ENCODE data around the gene TROAP. TPM values are rescaled to one million over a fixed set of nuclear protein-coding genes. Genes with fewer than 3 reads are reported as not detected.

TROAP gene
- total and polyA plus RNA-seq, 9 of the 15 experiments (the other 6 are each of a cell fraction or from before 2014, with no cell fraction given), result 46.4 to 171 (median 59.8) TPM

GRCh38 chr12:49365542-49365941 is 42.5 kb downstream of the TROAP start (continued):
- TF ChIP-seq THRA (IDR thresholded peaks at IDR 0.05) (no peak), SMARCE1 (IDR thresholded peaks at IDR 0.05) (peak; percentile 78; the same call in 1 of the 2 replicates), COPS2 (conservative IDR thresholded peaks at IDR 0.05) (no peak), SNAPC5 (CRISPR knock-in tag; IDR thresholded peaks at IDR 0.05) (no peak), GTF2F1 (IDR thresholded peaks at IDR 0.05; ENCODE audit: low read depth, low read length) (no peak), SRF (CRISPR knock-in tag; IDR thresholded peaks at IDR 0.05) (no peak), PHF21A (IDR thresholded peaks at IDR 0.05; ENCODE audit: borderline replicate concordance, low read depth) (no peak), CBFA2T2 (conservative IDR thresholded peaks at IDR 0.05) (peak; percentile 34), ZNF512 (tag; IDR thresholded peaks at IDR 0.05) (no peak), POLR2G (IDR thresholded peaks at IDR 0.05; ENCODE audit: low read depth, low read length) (no peak), GATAD2A (IDR thresholded peaks at IDR 0.05) (no peak), XRCC5 (IDR thresholded peaks at IDR 0.05; ENCODE audit: low read depth, low read length) (no peak), PBX2 (CRISPR knock-in tag; IDR thresholded peaks at IDR 0.05; ENCODE audit: low read depth) (no peak), PBX2 (tag; conservative IDR thresholded peaks at IDR 0.05; ENCODE audit: low read depth) (peak; percentile 52; the same call in 1 of the 2 replicates), FOXM1 (IDR thresholded peaks at IDR 0.05; ENCODE audit: low read depth) (peak; percentile 32; the same call in 1 of the 2 replicates), FOXM1 (CRISPR knock-in tag; IDR thresholded peaks at IDR 0.05; ENCODE audit: low read depth) (no peak), BRD9 (IDR thresholded peaks at IDR 0.05; ENCODE audit: low read depth, partially characterized antibody) (no peak), ZNF830 (CRISPR knock-in tag; IDR thresholded peaks at IDR 0.05) (no peak), ZBTB5 (IDR thresholded peaks at IDR 0.05) (no peak), RBM17 (IDR thresholded peaks at IDR 0.05; ENCODE audit: borderline replicate concordance, low read depth, low read length) (no peak), ZBTB1 (CRISPR knock-in tag; IDR thresholded peaks at IDR 0.05; ENCODE audit: borderline replicate concordance, low read depth) (no peak), ZNF668 (CRISPR knock-in tag; IDR thresholded peaks at IDR 0.05) (no peak), ZNF3 (CRISPR knock-in tag; IDR thresholded peaks at IDR 0.05) (no peak), SMAD2 (IDR thresholded peaks at IDR 0.05; ENCODE audit: low read depth, low read length) (no peak)

All from K562 (cell line).